ENCODE data around the gene CLEC4E.

GRCh38 chr12:8548192-8548591 lies 7.5 kb upstream of the CLEC4E start:
- TF ChIP-seq YY1 (IDR thresholded peaks at IDR 0.05; ENCODE audit: insufficient read depth, insufficient read length), result no peak
- no peak for TF ChIP-seq SUZ12 (IDR thresholded peaks at IDR 0.05; ENCODE audit: extremely low read depth, insufficient read depth, insufficient read length)
- no peak for TF ChIP-seq ZNF274 (IDR thresholded peaks at IDR 0.05; ENCODE audit: low read depth, low read length)

Data from NT2/D1 (cell line).